SK-N-SH treated with all-trans-retinoic acid at 6 μM for 48 hours (cell line): Measurements from ENCODE around the gene SERTM2.

Source experiments
- ARNTL ChIP-seq: fragments of 450-650 bp; formaldehyde crosslinking; IDR thresholded peaks from 2 replicates; pipeline ENCODE4 v1.5.0; 2020; ENCODE audit warnings: low read depth, mild to moderate bottlenecking, moderate library complexity, borderline replicate concordance
- BACH2 ChIP-seq: fragments of 250-450 bp; sonication (Bioruptor Pico); IDR thresholded peaks from 2 replicates; pipeline ENCODE4 v1.9.0; 2021; ENCODE audit warnings: mild to moderate bottlenecking, borderline replicate concordance
- ISL1 ChIP-seq: fragments of 250-450 bp; sonication (Bioruptor Pico); IDR thresholded peaks from 2 replicates; pipeline ENCODE4 v2.1.2; 2022; ENCODE audit warnings: mild to moderate bottlenecking, moderate library complexity
- SNAI2 ChIP-seq: fragments of 250-450 bp; sonication (Bioruptor Pico); IDR thresholded peaks from 2 replicates; pipeline ENCODE4 v1.5.0; 2020; ENCODE audit warnings: mild to moderate bottlenecking, moderate library complexity
- ZFP3 ChIP-seq: fragments of 250-450 bp; sonication (Bioruptor Pico); IDR thresholded peaks from 2 replicates; pipeline ENCODE4 v1.5.0; 2020; ENCODE audit warnings: mild to moderate bottlenecking, moderate library complexity
- ZFP30 ChIP-seq: fragments of 450-650 bp; formaldehyde crosslinking; IDR thresholded peaks from 2 replicates; pipeline ENCODE4 v1.5.0; 2022; ENCODE audit warnings: mild to moderate bottlenecking, moderate library complexity
- ZNF8 ChIP-seq: fragments of 450-650 bp; formaldehyde crosslinking; IDR thresholded peaks from 2 replicates; pipeline ENCODE4 v1.5.0; 2020; ENCODE audit warnings: mild to moderate bottlenecking, moderate library complexity
- TF ChIP-seq, protein P1 (sequence below): fragments of 250-450 bp; sonication (Bioruptor Pico); IDR thresholded peaks from 2 replicates; pipeline ENCODE4 v1.5.0; 2020; ENCODE audit warnings: mild to moderate bottlenecking, moderate library complexity
- TF ChIP-seq, protein P2 (sequence below): fragments of 250-450 bp; sonication (Bioruptor Pico); IDR thresholded peaks from 2 replicates; pipeline ENCODE4 v1.5.1; 2020; ENCODE audit warnings: low read depth, mild to moderate bottlenecking, moderate library complexity
- TF ChIP-seq, protein P3 (sequence below): fragments of 250-450 bp; sonication (Bioruptor Pico); IDR thresholded peaks from 2 replicates; pipeline ENCODE4 v1.8.0; 2020; ENCODE audit warnings: mild to moderate bottlenecking, moderate library complexity, borderline replicate concordance
- TF ChIP-seq, protein P4 (sequence below): fragments of 250-450 bp; sonication (Bioruptor Pico); IDR thresholded peaks from 2 replicates; pipeline ENCODE4 v1.5.1; 2021; ENCODE audit warnings: mild to moderate bottlenecking, moderate library complexity

DNA sequence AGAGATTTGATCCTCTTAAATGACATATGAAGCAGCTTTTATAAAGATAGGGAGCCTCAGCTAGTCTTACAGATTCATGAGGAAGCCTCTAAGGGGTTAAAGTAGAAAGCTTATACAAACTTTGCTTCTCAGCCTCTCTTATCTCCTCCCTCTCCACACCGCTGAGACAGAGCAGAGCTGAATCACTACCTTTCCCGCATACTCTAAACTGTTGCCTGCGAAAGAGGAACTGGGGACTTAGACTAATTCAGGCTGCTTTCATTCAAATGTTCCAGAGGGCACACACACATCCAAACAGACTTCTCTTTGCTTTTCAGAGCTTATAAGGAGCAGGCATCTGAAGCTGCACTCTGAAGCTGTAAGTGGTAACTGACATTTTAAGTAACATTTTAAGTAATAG is at the start of gene SERTM2:
- TF ChIP-seq, protein P1, sequence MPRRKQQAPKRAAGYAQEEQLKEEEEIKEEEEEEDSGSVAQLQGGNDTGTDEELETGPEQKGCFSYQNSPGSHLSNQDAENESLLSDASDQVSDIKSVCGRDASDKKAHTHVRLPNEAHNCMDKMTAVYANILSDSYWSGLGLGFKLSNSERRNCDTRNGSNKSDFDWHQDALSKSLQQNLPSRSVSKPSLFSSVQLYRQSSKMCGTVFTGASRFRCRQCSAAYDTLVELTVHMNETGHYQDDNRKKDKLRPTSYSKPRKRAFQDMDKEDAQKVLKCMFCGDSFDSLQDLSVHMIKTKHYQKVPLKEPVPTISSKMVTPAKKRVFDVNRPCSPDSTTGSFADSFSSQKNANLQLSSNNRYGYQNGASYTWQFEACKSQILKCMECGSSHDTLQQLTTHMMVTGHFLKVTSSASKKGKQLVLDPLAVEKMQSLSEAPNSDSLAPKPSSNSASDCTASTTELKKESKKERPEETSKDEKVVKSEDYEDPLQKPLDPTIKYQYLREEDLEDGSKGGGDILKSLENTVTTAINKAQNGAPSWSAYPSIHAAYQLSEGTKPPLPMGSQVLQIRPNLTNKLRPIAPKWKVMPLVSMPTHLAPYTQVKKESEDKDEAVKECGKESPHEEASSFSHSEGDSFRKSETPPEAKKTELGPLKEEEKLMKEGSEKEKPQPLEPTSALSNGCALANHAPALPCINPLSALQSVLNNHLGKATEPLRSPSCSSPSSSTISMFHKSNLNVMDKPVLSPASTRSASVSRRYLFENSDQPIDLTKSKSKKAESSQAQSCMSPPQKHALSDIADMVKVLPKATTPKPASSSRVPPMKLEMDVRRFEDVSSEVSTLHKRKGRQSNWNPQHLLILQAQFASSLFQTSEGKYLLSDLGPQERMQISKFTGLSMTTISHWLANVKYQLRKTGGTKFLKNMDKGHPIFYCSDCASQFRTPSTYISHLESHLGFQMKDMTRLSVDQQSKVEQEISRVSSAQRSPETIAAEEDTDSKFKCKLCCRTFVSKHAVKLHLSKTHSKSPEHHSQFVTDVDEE (CRISPR knock-in tag) = no peak
- TF ChIP-seq ISL1 (CRISPR knock-in tag) (no peak), SNAI2 (no peak), BACH2 (CRISPR knock-in tag) (no peak), ARNTL (CRISPR knock-in tag) (no peak), ZFP3 (CRISPR knock-in tag) (no peak), ZNF8 (no peak), ZFP30 (no peak)
- TF ChIP-seq, protein P2, sequence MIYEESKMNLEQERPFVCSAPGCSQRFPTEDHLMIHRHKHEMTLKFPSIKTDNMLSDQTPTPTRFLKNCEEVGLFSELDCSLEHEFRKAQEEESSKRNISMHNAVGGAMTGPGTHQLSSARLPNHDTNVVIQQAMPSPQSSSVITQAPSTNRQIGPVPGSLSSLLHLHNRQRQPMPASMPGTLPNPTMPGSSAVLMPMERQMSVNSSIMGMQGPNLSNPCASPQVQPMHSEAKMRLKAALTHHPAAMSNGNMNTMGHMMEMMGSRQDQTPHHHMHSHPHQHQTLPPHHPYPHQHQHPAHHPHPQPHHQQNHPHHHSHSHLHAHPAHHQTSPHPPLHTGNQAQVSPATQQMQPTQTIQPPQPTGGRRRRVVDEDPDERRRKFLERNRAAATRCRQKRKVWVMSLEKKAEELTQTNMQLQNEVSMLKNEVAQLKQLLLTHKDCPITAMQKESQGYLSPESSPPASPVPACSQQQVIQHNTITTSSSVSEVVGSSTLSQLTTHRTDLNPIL (CRISPR knock-in tag) = no peak
- TF ChIP-seq, protein P3, sequence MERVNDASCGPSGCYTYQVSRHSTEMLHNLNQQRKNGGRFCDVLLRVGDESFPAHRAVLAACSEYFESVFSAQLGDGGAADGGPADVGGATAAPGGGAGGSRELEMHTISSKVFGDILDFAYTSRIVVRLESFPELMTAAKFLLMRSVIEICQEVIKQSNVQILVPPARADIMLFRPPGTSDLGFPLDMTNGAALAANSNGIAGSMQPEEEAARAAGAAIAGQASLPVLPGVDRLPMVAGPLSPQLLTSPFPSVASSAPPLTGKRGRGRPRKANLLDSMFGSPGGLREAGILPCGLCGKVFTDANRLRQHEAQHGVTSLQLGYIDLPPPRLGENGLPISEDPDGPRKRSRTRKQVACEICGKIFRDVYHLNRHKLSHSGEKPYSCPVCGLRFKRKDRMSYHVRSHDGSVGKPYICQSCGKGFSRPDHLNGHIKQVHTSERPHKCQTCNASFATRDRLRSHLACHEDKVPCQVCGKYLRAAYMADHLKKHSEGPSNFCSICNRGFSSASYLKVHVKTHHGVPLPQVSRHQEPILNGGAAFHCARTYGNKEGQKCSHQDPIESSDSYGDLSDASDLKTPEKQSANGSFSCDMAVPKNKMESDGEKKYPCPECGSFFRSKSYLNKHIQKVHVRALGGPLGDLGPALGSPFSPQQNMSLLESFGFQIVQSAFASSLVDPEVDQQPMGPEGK = no peak
- TF ChIP-seq, protein P4, sequence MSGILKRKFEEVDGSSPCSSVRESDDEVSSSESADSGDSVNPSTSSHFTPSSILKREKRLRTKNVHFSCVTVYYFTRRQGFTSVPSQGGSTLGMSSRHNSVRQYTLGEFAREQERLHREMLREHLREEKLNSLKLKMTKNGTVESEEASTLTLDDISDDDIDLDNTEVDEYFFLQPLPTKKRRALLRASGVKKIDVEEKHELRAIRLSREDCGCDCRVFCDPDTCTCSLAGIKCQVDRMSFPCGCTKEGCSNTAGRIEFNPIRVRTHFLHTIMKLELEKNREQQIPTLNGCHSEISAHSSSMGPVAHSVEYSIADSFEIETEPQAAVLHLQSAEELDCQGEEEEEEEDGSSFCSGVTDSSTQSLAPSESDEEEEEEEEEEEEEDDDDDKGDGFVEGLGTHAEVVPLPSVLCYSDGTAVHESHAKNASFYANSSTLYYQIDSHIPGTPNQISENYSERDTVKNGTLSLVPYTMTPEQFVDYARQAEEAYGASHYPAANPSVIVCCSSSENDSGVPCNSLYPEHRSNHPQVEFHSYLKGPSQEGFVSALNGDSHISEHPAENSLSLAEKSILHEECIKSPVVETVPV = no peak
